K562 (cell line): ENCODE data around the gene ZNF48. TPM values are rescaled to one million over a fixed set of nuclear protein-coding genes. Genes with fewer than 3 reads are reported as not detected.

Experiments used
- CREBBP ChIP-seq: IDR thresholded peaks from one replicate; pipeline ENCODE4 v1.6.1; 2012; ENCODE audit warnings: low read depth, mild to moderate bottlenecking, control low read depth, inconsistent platforms, low read length
- DDX20 ChIP-seq: fragments of 450-650 bp; IDR thresholded peaks from 2 replicates; pipeline ENCODE4 v1.6.1; 2016; ENCODE audit warnings: missing genetic modification characterization, low read depth, mild to moderate bottlenecking, missing compliant biosample characterization, moderate library complexity
- ESRRB ChIP-seq: fragments of 250-450 bp; sonication (Bioruptor Pico); IDR thresholded peaks from 2 replicates; pipeline ENCODE4 v1.5.0; 2020; ENCODE audit warnings: mild to moderate bottlenecking, moderate library complexity, borderline replicate concordance
- NFXL1 ChIP-seq: fragments of 450-650 bp; formaldehyde crosslinking; IDR thresholded peaks from 2 replicates; pipeline ENCODE4 v1.4.0; 2021; ENCODE audit warnings: mild to moderate bottlenecking
- NKRF ChIP-seq: fragments of 450-650 bp; IDR thresholded peaks from 2 replicates; pipeline ENCODE4 v1.6.1; 2016; ENCODE audit warnings: borderline replicate concordance
- PHF20 ChIP-seq: fragments of 450-650 bp; IDR thresholded peaks from 2 replicates; pipeline ENCODE4 v1.6.1; 2018; ENCODE audit not compliant: partially characterized antibody
- RAD21 ChIP-seq, 2 experiments: fragments of 250-450 bp in 1 of 2; fragments of 450-650 bp in 1 of 2; sonication (Bioruptor Pico) in 1 of 2; formaldehyde crosslinking in 1 of 2; IDR thresholded peaks in 1 of 2; conservative IDR thresholded peaks in 1 of 2; 2 replicates each; pipeline versions ENCODE4 v1.4.0 to v1.8.0; 2020 to 2022; ENCODE audit warnings: mild to moderate bottlenecking in 2 of 2, moderate library complexity in 1 of 2
- SRSF9 ChIP-seq: fragments of 200-400 bp; formaldehyde crosslinking; IDR thresholded peaks from 2 replicates; pipeline ENCODE4 v1.6.1; 2017; ENCODE audit warnings: low read depth, low read length, borderline replicate concordance
- TFE3 ChIP-seq: fragments of 450-650 bp; formaldehyde crosslinking; IDR thresholded peaks from 2 replicates; pipeline ENCODE4 v1.4.0; 2020; ENCODE audit warnings: mild to moderate bottlenecking, mixed read lengths
- ZKSCAN3 ChIP-seq: fragments of 250-450 bp; sonication (Bioruptor Pico); IDR thresholded peaks from 2 replicates; pipeline ENCODE4 v1.4.0; 2020
- ZKSCAN8 ChIP-seq: fragments of 200-800 bp; sonication (Bioruptor generic); IDR thresholded peaks from 2 replicates; pipeline ENCODE4 v1.6.1; 2016; ENCODE audit warnings: missing genetic modification characterization, missing compliant biosample characterization
- ZNF24 ChIP-seq: fragments of 450-650 bp; IDR thresholded peaks from 2 replicates; pipeline ENCODE4 v1.6.1; 2016
- ZNF280A ChIP-seq: fragments of 450-650 bp; IDR thresholded peaks from 2 replicates; pipeline ENCODE4 v1.6.1; 2018; ENCODE audit warnings: mild to moderate bottlenecking, low read depth; ENCODE audit not compliant: partially characterized antibody
- polyA plus RNA-seq, 8 experiments: library from polyadenylated mRNA; depleted of rRNA in 4 of 8; stranded (reverse) in 5 of 8; unstranded in 3 of 8; fragments of >200 nt; fragmentation: Nextera tagmentation in 2 of 8; fragmentation: Illumina TruSeq in 1 of 8; extraction: Ambion mirVana in 2 of 8; extraction: Trizol in 1 of 8; gene quantifications; 2 replicates each; pipeline versions ENCODE4 v1.2.1 to v1.2.3, GENCODE V29; 2011 to 2014; ENCODE audit warnings: inconsistent platforms in 1 of 8, missing spikeins in 1 of 8
- total RNA-seq, 7 experiments: library from RNA; depleted of rRNA in 6 of 7; stranded (reverse); fragments of >200 nt in 6 of 7; fragmentation: Illumina TruSeq in 2 of 7; extraction: Trizol in 2 of 7; gene quantifications; 2 replicates each; pipeline versions ENCODE4 v1.2.1 to v1.2.3, GENCODE V29; 2011 to 2021; ENCODE audit warnings: low replicate concordance in 1 of 7
- TF ChIP-seq, protein P1 (sequence below), 3 experiments: fragments of 200-800 bp in 1 of 3; fragments of 250-450 bp in 1 of 3; fragments of 450-650 bp in 1 of 3; sonication (Bioruptor Pico) in 1 of 3; sonication (Bioruptor generic) in 1 of 3; formaldehyde crosslinking in 1 of 3; IDR thresholded peaks; 2 replicates each; pipeline versions ENCODE4 v1.6.1 to v1.8.0; 2016 to 2022; ENCODE audit warnings: mild to moderate bottlenecking in 2 of 3, missing genetic modification characterization in 2 of 3, missing compliant biosample characterization in 1 of 3, moderate library complexity in 1 of 3
- TF ChIP-seq, protein P2 (sequence below): sonication (generic); formaldehyde crosslinking; IDR thresholded peaks from 2 replicates; pipeline ENCODE4 v1.8.1; 2022; ENCODE audit warnings: missing genetic modification reagents

ZNF48 gene
- total and polyA plus RNA-seq, 9 of the 15 experiments (the other 6 are each of a cell fraction or from before 2014, with no cell fraction given): 0.38 to 11.6 (median 4.7) TPM

DNA sequence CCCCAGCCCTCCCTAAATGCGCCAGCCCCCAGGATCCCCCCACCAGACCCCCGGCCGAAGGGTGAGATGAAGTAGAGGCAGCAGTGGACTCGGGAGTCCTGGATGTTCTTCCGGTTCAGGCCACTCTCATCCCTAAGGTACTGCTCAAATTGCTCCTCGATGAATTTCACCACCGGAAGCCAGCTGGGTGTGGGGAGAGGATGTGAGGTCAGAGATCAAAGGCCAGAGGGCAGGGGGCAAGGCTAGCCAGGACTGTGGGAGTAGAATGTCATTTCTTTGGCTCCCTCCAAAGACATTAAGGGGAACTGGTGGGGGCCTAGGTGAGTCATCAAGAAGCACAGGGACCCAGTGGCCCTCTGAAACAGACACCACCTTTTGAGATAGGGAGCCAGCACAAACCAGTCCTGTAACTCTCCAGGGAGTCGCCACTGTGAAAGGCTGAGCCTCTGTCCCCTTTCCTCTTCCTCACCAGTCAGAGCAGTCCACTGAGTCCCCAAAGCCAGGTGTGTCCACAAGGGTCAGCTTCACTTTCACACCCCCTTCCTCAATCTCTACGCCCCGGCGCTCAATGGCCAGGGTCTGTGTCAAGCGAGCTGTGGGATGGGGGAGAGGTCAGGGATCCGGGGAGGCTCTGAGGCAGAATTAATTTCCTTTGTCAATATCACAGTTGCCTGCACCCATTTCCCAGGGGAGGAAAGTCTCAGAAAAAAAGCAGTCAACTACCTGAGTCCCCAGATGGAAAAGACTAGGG is 13.8 kb upstream of the ZNF48 start (continued):
- TF ChIP-seq, protein P1, sequence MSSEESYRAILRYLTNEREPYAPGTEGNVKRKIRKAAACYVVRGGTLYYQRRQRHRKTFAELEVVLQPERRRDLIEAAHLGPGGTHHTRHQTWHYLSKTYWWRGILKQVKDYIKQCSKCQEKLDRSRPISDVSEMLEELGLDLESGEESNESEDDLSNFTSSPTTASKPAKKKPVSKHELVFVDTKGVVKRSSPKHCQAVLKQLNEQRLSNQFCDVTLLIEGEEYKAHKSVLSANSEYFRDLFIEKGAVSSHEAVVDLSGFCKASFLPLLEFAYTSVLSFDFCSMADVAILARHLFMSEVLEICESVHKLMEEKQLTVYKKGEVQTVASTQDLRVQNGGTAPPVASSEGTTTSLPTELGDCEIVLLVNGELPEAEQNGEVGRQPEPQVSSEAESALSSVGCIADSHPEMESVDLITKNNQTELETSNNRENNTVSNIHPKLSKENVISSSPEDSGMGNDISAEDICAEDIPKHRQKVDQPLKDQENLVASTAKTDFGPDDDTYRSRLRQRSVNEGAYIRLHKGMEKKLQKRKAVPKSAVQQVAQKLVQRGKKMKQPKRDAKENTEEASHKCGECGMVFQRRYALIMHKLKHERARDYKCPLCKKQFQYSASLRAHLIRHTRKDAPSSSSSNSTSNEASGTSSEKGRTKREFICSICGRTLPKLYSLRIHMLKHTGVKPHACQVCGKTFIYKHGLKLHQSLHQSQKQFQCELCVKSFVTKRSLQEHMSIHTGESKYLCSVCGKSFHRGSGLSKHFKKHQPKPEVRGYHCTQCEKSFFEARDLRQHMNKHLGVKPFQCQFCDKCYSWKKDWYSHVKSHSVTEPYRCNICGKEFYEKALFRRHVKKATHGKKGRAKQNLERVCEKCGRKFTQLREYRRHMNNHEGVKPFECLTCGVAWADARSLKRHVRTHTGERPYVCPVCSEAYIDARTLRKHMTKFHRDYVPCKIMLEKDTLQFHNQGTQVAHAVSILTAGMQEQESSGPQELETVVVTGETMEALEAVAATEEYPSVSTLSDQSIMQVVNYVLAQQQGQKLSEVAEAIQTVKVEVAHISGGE (CRISPR knock-in tag; IDR thresholded peaks at IDR 0.05): peak in 1 of 3 experiments; percentile 52; a peak in 1 of 6 replicates
- TF ChIP-seq NFXL1 (CRISPR knock-in tag) (no peak), SRSF9 (no peak), CREBBP (no peak), ZKSCAN8 (CRISPR knock-in tag) (no peak), ZNF24 (no peak), PHF20 (peak; percentile 51), TFE3 (CRISPR knock-in tag) (no peak), ESRRB (no peak), ZKSCAN3 (CRISPR knock-in tag) (no peak), NKRF (no peak), RAD21 (CRISPR knock-in tag; conservative IDR thresholded peaks at IDR 0.05 in 1 of 2, IDR thresholded peaks at IDR 0.05 in 1 of 2) (peak in 1 of 2 experiments; percentile 33; a peak in 2 of 4 replicates), ZNF280A (no peak), DDX20 (tag) (no peak)
- TF ChIP-seq, protein P2, sequence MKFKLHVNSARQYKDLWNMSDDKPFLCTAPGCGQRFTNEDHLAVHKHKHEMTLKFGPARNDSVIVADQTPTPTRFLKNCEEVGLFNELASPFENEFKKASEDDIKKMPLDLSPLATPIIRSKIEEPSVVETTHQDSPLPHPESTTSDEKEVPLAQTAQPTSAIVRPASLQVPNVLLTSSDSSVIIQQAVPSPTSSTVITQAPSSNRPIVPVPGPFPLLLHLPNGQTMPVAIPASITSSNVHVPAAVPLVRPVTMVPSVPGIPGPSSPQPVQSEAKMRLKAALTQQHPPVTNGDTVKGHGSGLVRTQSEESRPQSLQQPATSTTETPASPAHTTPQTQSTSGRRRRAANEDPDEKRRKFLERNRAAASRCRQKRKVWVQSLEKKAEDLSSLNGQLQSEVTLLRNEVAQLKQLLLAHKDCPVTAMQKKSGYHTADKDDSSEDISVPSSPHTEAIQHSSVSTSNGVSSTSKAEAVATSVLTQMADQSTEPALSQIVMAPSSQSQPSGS (CRISPR knock-in tag): no peak
